Prostate gland (tissue), 2 donors: ENCODE results near the gene INSIG1.

Source experiments
- POLR2AphosphoS5 ChIP-seq: sonication (generic); formaldehyde crosslinking; IDR thresholded peaks from one replicate; pipeline ENCODE4 v1.6.1; 2017; ENCODE audit warnings: antibody characterized with exemption
- TF ChIP-seq, protein P1 (sequence below), 4 experiments: fragments of 200-600 bp in 2 of 4; fragments of 450-650 bp in 2 of 4; sonication (generic) in 2 of 4; IDR thresholded peaks; 1 replicate in 3 of 4; 2 replicates in 1 of 4; pipeline ENCODE4 v1.5.1; 2016 to 2019; ENCODE audit warnings: antibody characterized with exemption in 4 of 4, mild to moderate bottlenecking in 2 of 4, moderate library complexity in 2 of 4

DNA sequence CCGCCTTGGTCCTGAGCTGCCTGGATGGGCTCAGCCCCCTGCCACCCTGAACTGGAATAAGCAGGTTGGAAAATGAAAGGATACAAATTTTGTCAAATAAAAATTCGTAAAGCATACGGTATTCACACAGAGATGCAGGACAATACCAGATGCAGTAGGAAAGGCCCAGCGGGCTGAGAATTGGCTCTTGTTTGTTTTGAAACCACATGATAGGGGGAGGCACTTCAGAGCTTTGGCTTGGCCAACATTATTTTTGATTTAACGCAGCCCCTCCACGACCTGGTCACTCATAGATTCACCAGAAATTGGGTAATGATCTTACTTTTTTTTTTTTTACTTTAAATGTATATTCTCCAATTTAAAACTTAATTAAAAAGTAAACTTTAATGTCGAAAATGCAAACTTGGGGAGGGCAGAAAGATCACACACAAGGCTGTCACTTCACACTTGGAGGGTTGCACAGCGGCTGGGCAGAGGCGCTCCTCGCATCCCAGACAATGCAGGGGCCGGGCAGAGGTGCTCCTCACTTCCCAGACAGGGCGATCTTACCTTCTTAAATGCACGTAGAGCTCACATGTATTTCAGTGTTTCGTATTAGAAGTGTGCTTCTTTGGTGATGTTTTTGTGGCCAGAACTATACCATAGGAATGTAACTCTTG, 17.8 kb upstream of the INSIG1 start:
- TF ChIP-seq, protein P1, sequence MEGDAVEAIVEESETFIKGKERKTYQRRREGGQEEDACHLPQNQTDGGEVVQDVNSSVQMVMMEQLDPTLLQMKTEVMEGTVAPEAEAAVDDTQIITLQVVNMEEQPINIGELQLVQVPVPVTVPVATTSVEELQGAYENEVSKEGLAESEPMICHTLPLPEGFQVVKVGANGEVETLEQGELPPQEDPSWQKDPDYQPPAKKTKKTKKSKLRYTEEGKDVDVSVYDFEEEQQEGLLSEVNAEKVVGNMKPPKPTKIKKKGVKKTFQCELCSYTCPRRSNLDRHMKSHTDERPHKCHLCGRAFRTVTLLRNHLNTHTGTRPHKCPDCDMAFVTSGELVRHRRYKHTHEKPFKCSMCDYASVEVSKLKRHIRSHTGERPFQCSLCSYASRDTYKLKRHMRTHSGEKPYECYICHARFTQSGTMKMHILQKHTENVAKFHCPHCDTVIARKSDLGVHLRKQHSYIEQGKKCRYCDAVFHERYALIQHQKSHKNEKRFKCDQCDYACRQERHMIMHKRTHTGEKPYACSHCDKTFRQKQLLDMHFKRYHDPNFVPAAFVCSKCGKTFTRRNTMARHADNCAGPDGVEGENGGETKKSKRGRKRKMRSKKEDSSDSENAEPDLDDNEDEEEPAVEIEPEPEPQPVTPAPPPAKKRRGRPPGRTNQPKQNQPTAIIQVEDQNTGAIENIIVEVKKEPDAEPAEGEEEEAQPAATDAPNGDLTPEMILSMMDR (IDR thresholded peaks at IDR 0.05), result no peak
- TF ChIP-seq POLR2AphosphoS5, result no peak
